GM12878 (cell line): Measurements from ENCODE around the gene CNMD. TPM values are rescaled to one million over a fixed set of nuclear protein-coding genes. Genes with fewer than 3 reads are reported as not detected.

Experiments used
- ATAC-seq: fragments of 200-7000 bp; cut with Tn5 transposase; 3 replicates; pipeline ENCODE4 v1.9.1; 2020; ENCODE audit warnings: mild to moderate bottlenecking, moderate library complexity
- BruUV-seq: library from RNA; stranded (reverse); fragments of 400-500 nt; replicated peaks from 2 replicates; lab custom pipeline; 2021; lab: Mats Ljungman, UMichigan
- CTCF ChIA-PET: fragments of 300-600 bp; sonication (Branson Sonifier 250); formaldehyde crosslinking; extraction: SDS; loops from one replicate; lab custom pipeline; 2021; ENCODE audit warnings: inconsistent platforms; lab: Yijun Ruan, JAX
- POLR2A ChIA-PET: fragments of 350-600 bp; formaldehyde crosslinking; extraction: SDS; loops from one replicate; lab custom pipeline; 2021; ENCODE audit warnings: inconsistent platforms; lab: Charles Lee
- RAD21 ChIA-PET: fragments of 300-600 bp; sonication (Branson Sonifier 250); formaldehyde crosslinking; loops from one replicate; lab custom pipeline; 2023; ENCODE audit warnings: antibody characterized with exemption; ENCODE audit not compliant: unreplicated experiment; lab: Charles Lee
- SMC1A ChIA-PET: fragments of 300-600 bp; sonication (Branson Sonifier 250); formaldehyde crosslinking; loops from one replicate; lab custom pipeline; 2023; ENCODE audit not compliant: unreplicated experiment, uncharacterized antibody; lab: Charles Lee
- DNase-seq: peaks from one replicate; pipeline ENCODE4 v3.0.0-alpha.2; 2011; ENCODE audit warnings: low read depth, low spot score
- FAIRE-seq: peaks from 3 replicates; lab custom pipeline; 2011; peaks lifted over from hg19 to GRCh38; lab: Jason Lieb, UNC
- H2AFZ ChIP-seq: 2 replicates; pipeline ENCODE4 v1.6.0; 2011; ENCODE audit warnings: low read depth, low read length, control low read depth; ENCODE audit not compliant: control insufficient read depth
- H3K27ac ChIP-seq: 2 replicates; pipeline ENCODE4 v1.5.1; 2011; ENCODE audit warnings: control low read depth; ENCODE audit not compliant: control insufficient read depth, insufficient read depth
- H3K27me3 ChIP-seq, 2 experiments: replicated peaks in 1 of 2; 2 replicates each; pipeline versions ENCODE4 v1.6.0 to v1.6.1; 2011; ENCODE audit warnings: low read length in 1 of 2; ENCODE audit not compliant: control insufficient read depth in 2 of 2, insufficient read depth in 2 of 2
- H3K36me3 ChIP-seq, 2 experiments: 2 replicates each; pipeline ENCODE4 v1.5.1; 2011; ENCODE audit warnings: low read length in 1 of 2; ENCODE audit not compliant: control insufficient read depth in 2 of 2, insufficient read depth in 2 of 2
- H3K4me1 ChIP-seq: 2 replicates; pipeline ENCODE4 v1.6.1; 2011; ENCODE audit warnings: mild to moderate bottlenecking, low read length, moderate library complexity, mixed read lengths; ENCODE audit not compliant: control insufficient read depth, insufficient read depth
- H3K4me2 ChIP-seq: 2 replicates; pipeline ENCODE4 v1.6.0; 2011; ENCODE audit warnings: control low read depth; ENCODE audit not compliant: control insufficient read depth, insufficient read depth
- H3K4me3 ChIP-seq: fragments of 200-600 bp; sonication (generic); 2 replicates; pipeline ENCODE4 v1.5.1; 2016
- H3K79me2 ChIP-seq: 2 replicates; pipeline ENCODE4 v1.6.0; 2011; ENCODE audit warnings: low read length; ENCODE audit not compliant: control insufficient read depth, insufficient read depth
- H3K9ac ChIP-seq: 2 replicates; pipeline ENCODE4 v1.8.0; 2011; ENCODE audit warnings: low read length, control low read depth, mixed read lengths; ENCODE audit not compliant: control insufficient read depth, insufficient read depth
- H3K9me3 ChIP-seq: replicated peaks from 3 replicates; pipeline ENCODE4 v1.5.1; 2011; ENCODE audit warnings: mild to moderate bottlenecking, low read length; ENCODE audit not compliant: control insufficient read depth, insufficient read depth
- H4K20me1 ChIP-seq: 2 replicates; pipeline ENCODE4 v1.6.0; 2011; ENCODE audit not compliant: control insufficient read depth, insufficient read depth
- BCL3 ChIP-seq: IDR thresholded peaks from 2 replicates; pipeline ENCODE4 v1.6.1; 2011; ENCODE audit warnings: borderline replicate concordance, low read depth, mild to moderate bottlenecking, moderate library complexity, low read length; ENCODE audit not compliant: insufficient read depth, poor library complexity, severe bottlenecking
- BHLHE40 ChIP-seq, 2 experiments: fragments of 450-650 bp in 1 of 2; IDR thresholded peaks; 2 replicates each; pipeline ENCODE4 v1.6.1; 2011 to 2017; ENCODE audit warnings: low read depth in 2 of 2, borderline replicate concordance in 1 of 2, improper control_type of control experiment in 1 of 2, low read length in 1 of 2, mild to moderate bottlenecking in 1 of 2
- FOXM1 ChIP-seq: IDR thresholded peaks from 2 replicates; pipeline ENCODE4 v1.6.1; 2012; ENCODE audit warnings: low read depth, mild to moderate bottlenecking, inconsistent platforms, low read length, moderate library complexity
- MTA3 ChIP-seq: IDR thresholded peaks from 2 replicates; pipeline ENCODE4 v1.6.1; 2012; ENCODE audit warnings: low read length, inconsistent platforms, borderline replicate concordance
- PML ChIP-seq: IDR thresholded peaks from 2 replicates; pipeline ENCODE4 v1.6.1; 2012; ENCODE audit warnings: low read length, inconsistent platforms
- in situ Hi-C: fragments of 300-500 bp; cut with MboI; formaldehyde crosslinking; loops from 9 replicates; pipeline ENCODE4 v1.14.3; 2018; ENCODE audit warnings: mixed read lengths
- intact Hi-C: fragments of 100-400 bp; cut with micrococcal nuclease; formaldehyde crosslinking; loops from one replicate; pipeline ENCODE4 v1.14.2; 2022; ENCODE audit not compliant: unreplicated experiment
- polyA plus RNA-seq, 11 experiments: library from polyadenylated mRNA; depleted of rRNA in 4 of 11; unstranded in 6 of 11; stranded (reverse) in 5 of 11; fragments of >200 nt; fragmentation: Nextera tagmentation in 4 of 11; fragmentation: Illumina TruSeq in 1 of 11; extraction: Ambion mirVana in 4 of 11; extraction: Trizol in 1 of 11; gene quantifications; 1 replicate in 1 of 11; 2 replicates in 10 of 11; pipeline versions ENCODE4 v1.2.1 to v1.2.3, GENCODE V29; 2011 to 2016; ENCODE audit warnings: inconsistent platforms in 2 of 11, missing spikeins in 2 of 11, low read depth in 1 of 11
- total RNA-seq, 4 experiments: library from RNA; depleted of rRNA in 3 of 4; stranded (reverse); fragments of >200 nt in 3 of 4; fragmentation: Illumina TruSeq in 1 of 4; extraction: Trizol in 1 of 4; gene quantifications; 2 replicates each; pipeline versions ENCODE4 v1.2.1 to v1.2.3, GENCODE V29; 2013 to 2021

The CNMD gene
- total and polyA plus RNA-seq, 10 of the 15 experiments (the other 5 are each of a cell fraction or from before 2014, with no cell fraction given): 0.31 to 1.6 (median 0.73) TPM

- Histone ChIP-seq H3K79me2 (no peaks in the 10 kb centered on the region), H3K36me3 (no peaks in the 10 kb centered on the region), H3K9me3 (no peaks in the 10 kb centered on the region), H2AFZ (no peak overlapping the region), H3K4me3 (no peak overlapping the region), H3K27ac (no peak overlapping the region), H3K9ac (no peak overlapping the region), H3K27me3 (peaks cover 2 to 14% of the 10 kb centered on the region in 2 experiments; a peak in 3 of 4 replicates), H3K4me2 (no peak overlapping the region), H3K4me1 (no peaks in the 10 kb centered on the region; the same call in 1 of the 2 replicates), H4K20me1 (no peaks in the 10 kb centered on the region)
- CTCF ChIA-PET: interaction anchor here (0.6 to 10.0 kb wide), 19 partner anchors 10 to 231 kb away, joined by 3 to 78 read pairs (median 4); no protein-coding TSS in a partner anchor
- FAIRE-seq: no peak
- RAD21 ChIA-PET: interaction anchor here (0.8 to 3.4 kb wide), 13 partner anchors 11 to 84 kb away, joined by 3 to 46 read pairs (median 5); partner anchors contain the start of gene SUGT1
- no peak for ATAC-seq
- in situ Hi-C loops (no loop called here), intact Hi-C loops (no loop called here)
- no peak for DNase-seq
- SMC1A ChIA-PET: interaction anchor here (0.8 to 9.0 kb wide), 18 partner anchors 9 to 140 kb away, joined by 3 to 134 read pairs (median 4); no protein-coding TSS in a partner anchor
- BruUV-seq: no TSS peak
- no peak for TF ChIP-seq FOXM1
- no peak for TF ChIP-seq MTA3
- TF ChIP-seq BHLHE40 (IDR thresholded peaks at IDR 0.05; ENCODE audit: borderline replicate concordance in 1 of 2, low read depth in 2 of 2, low read length in 1 of 2): no peak
- no peak for TF ChIP-seq BCL3
- no peak for TF ChIP-seq PML
- POLR2A ChIA-PET: interaction anchor here (0.7 to 1.6 kb wide), 7 partner anchors 9 to 74 kb away, joined by 3 to 5 read pairs (median 4); no protein-coding TSS in a partner anchor
Measured at GRCh38 chr13:52737451-52737850, 2.2 kb downstream of the CNMD start.
